Mesenchymal stem cell (in vitro differentiated cells and primary cell): ENCODE data around the gene GTF2I.
"Not testable (repeated sequence)": the region's sequence is repeated elsewhere in the genome, so short reads cannot be mapped to it uniquely, and the experiment has no call there.

Source experiments
- DNase-seq: peaks from one replicate; pipeline ENCODE4 v3.0.0-alpha.2; 2013
- H2AFZ ChIP-seq: one replicate; pipeline ENCODE4 v1.6.1; 2013; ENCODE audit warnings: low read depth, mild to moderate bottlenecking, control low read depth, inconsistent platforms, low read length, moderate library complexity
- H2AK5ac ChIP-seq: 2 replicates; pipeline ENCODE4 v1.6.1; 2013; ENCODE audit warnings: low read length, moderate library complexity, mild to moderate bottlenecking, inconsistent platforms; ENCODE audit not compliant: severe bottlenecking
- H2BK120ac ChIP-seq: one replicate; pipeline ENCODE4 v1.6.1; 2013; ENCODE audit warnings: low read depth, mild to moderate bottlenecking, inconsistent platforms, low read length, moderate library complexity
- H2BK12ac ChIP-seq, 2 experiments: one replicate each; pipeline ENCODE4 v1.6.1; 2013; ENCODE audit warnings: inconsistent platforms in 2 of 2, low read length in 2 of 2, mild to moderate bottlenecking in 2 of 2, moderate library complexity in 2 of 2, control low read depth in 1 of 2
- H2BK15ac ChIP-seq: one replicate; pipeline ENCODE4 v1.6.1; 2013; ENCODE audit warnings: mild to moderate bottlenecking, low read depth, inconsistent platforms; ENCODE audit not compliant: poor library complexity, severe bottlenecking
- H2BK5ac ChIP-seq: 2 replicates; pipeline ENCODE4 v1.6.1; 2013; ENCODE audit warnings: low read depth, mild to moderate bottlenecking, low read length, control low read depth, inconsistent platforms; ENCODE audit not compliant: poor library complexity, severe bottlenecking
- H3K14ac ChIP-seq, 2 experiments: one replicate each; pipeline ENCODE4 v1.6.1; 2013; ENCODE audit warnings: inconsistent platforms in 2 of 2, low read length in 2 of 2, control low read depth in 1 of 2, mild to moderate bottlenecking in 1 of 2, moderate library complexity in 1 of 2
- H3K18ac ChIP-seq, 2 experiments: one replicate each; pipeline ENCODE4 v1.6.1; 2013; ENCODE audit warnings: inconsistent platforms in 2 of 2, low read length in 2 of 2, control low read depth in 1 of 2, low read depth in 1 of 2, mild to moderate bottlenecking in 1 of 2
- H3K23ac ChIP-seq, 2 experiments: one replicate each; pipeline ENCODE4 v1.6.1; 2013; ENCODE audit warnings: inconsistent platforms in 2 of 2, low read length in 2 of 2, mild to moderate bottlenecking in 2 of 2, moderate library complexity in 2 of 2, control low read depth in 1 of 2
- H3K27ac ChIP-seq: 2 replicates; pipeline ENCODE4 v1.5.1; 2013; ENCODE audit warnings: mild to moderate bottlenecking, moderate library complexity, low read length, control low read depth, inconsistent platforms; ENCODE audit not compliant: poor library complexity, severe bottlenecking
- H3K27me3 ChIP-seq, 2 experiments: 2 replicates each; pipeline versions ENCODE4 v1.6.1 to v1.7.0; 2013; ENCODE audit warnings: low read length in 2 of 2, mild to moderate bottlenecking in 2 of 2, moderate library complexity in 2 of 2, control low read depth in 1 of 2, inconsistent platforms in 1 of 2; ENCODE audit not compliant: control insufficient read depth in 1 of 2, insufficient read depth in 1 of 2
- H3K36me3 ChIP-seq, 2 experiments: 2 replicates each; pipeline versions ENCODE4 v1.6.1 to v1.7.0; 2013; ENCODE audit warnings: low read length in 2 of 2, control low read depth in 1 of 2, inconsistent platforms in 1 of 2, low read depth in 1 of 2, mild to moderate bottlenecking in 1 of 2; ENCODE audit not compliant: insufficient read depth in 2 of 2, control insufficient read depth in 1 of 2
- H3K4ac ChIP-seq, 2 experiments: one replicate each; pipeline ENCODE4 v1.6.1; 2013; ENCODE audit warnings: inconsistent platforms in 2 of 2, low read length in 2 of 2, mild to moderate bottlenecking in 2 of 2, moderate library complexity in 2 of 2, control low read depth in 1 of 2, low read depth in 1 of 2
- H3K4me1 ChIP-seq: 2 replicates; pipeline ENCODE4 v1.6.1; 2013; ENCODE audit warnings: low read depth, low read length, control low read depth; ENCODE audit not compliant: control insufficient read depth, insufficient read depth
- H3K4me2 ChIP-seq: 2 replicates; pipeline ENCODE4 v1.6.1; 2013; ENCODE audit warnings: low read length, mild to moderate bottlenecking, inconsistent platforms; ENCODE audit not compliant: poor library complexity, severe bottlenecking
- H3K4me3 ChIP-seq, 2 experiments: 2 replicates each; pipeline versions ENCODE4 v1.5.1 to v1.7.0; 2013; ENCODE audit warnings: low read length in 2 of 2, mild to moderate bottlenecking in 2 of 2, control low read depth in 1 of 2, low read depth in 1 of 2; ENCODE audit not compliant: insufficient read depth in 1 of 2
- H3K79me1 ChIP-seq: replicated peaks from 2 replicates; pipeline ENCODE4 v1.6.1; 2013; ENCODE audit warnings: mild to moderate bottlenecking, control low read depth, low read length, inconsistent platforms; ENCODE audit not compliant: poor library complexity, severe bottlenecking
- H3K9ac ChIP-seq: 2 replicates; pipeline ENCODE4 v1.7.0; 2013; ENCODE audit warnings: mild to moderate bottlenecking, low read length, moderate library complexity
- H3K9me3 ChIP-seq: 2 replicates; pipeline ENCODE4 v1.7.0; 2013; ENCODE audit warnings: mild to moderate bottlenecking, low read length; ENCODE audit not compliant: control insufficient read depth
- H4K8ac ChIP-seq: one replicate; pipeline ENCODE4 v1.6.1; 2013; ENCODE audit warnings: inconsistent platforms, mild to moderate bottlenecking, low read length, moderate library complexity
- H4K91ac ChIP-seq: one replicate; pipeline ENCODE4 v1.6.1; 2013; ENCODE audit warnings: mild to moderate bottlenecking, low read length, inconsistent platforms
- WGBS: methylation state at CpG from one replicate; pipeline ENCODE4 v1.1.7; 2013; ENCODE audit warnings: mixed read lengths; 5-methylcytosine and 5-hydroxymethylcytosine counted together

Gene GTF2I

GRCh38 chr7:74730186-74730585 is 72.7 kb downstream of the GTF2I start:
- not testable (repeated sequence) for H2AK5ac ChIP-seq, H2AFZ ChIP-seq, H3K27me3 ChIP-seq, H3K14ac ChIP-seq, H2BK5ac ChIP-seq, H3K27ac ChIP-seq, H3K4me2 ChIP-seq, H3K9me3 ChIP-seq, H3K4me1 ChIP-seq, H3K23ac ChIP-seq, DNase-seq, H4K91ac ChIP-seq, H3K9ac ChIP-seq, H3K4ac ChIP-seq, H2BK12ac ChIP-seq, H3K18ac ChIP-seq, H3K4me3 ChIP-seq, H2BK120ac ChIP-seq, H4K8ac ChIP-seq, H2BK15ac ChIP-seq, H3K79me1 ChIP-seq
- WGBS = no CpG with 5 or more reads among the region's 5 CpGs
- H3K36me3 ChIP-seq = peaks cover 8 to 16% of the 10 kb centered on the region in 2 experiments

GRCh38 chr7:74739974-74740703 is 82.6 kb downstream of the GTF2I start:
- H4K91ac ChIP-seq, DNase-seq: not testable (repeated sequence)
- no CpG with 5 or more reads among the region's 14 CpGs for WGBS

GRCh38 chr7:74743936-74744557 is 86.5 kb downstream of the GTF2I start:
- not testable (repeated sequence) for H3K9ac ChIP-seq, H3K23ac ChIP-seq, H3K18ac ChIP-seq, H2AK5ac ChIP-seq, H2AFZ ChIP-seq, H4K91ac ChIP-seq, H2BK5ac ChIP-seq, H3K4ac ChIP-seq, H3K14ac ChIP-seq, H2BK12ac ChIP-seq, H3K4me3 ChIP-seq, H3K4me2 ChIP-seq, H3K27me3 ChIP-seq, H3K36me3 ChIP-seq, H2BK120ac ChIP-seq, H3K79me1 ChIP-seq, H4K8ac ChIP-seq, DNase-seq, H2BK15ac ChIP-seq, H3K4me1 ChIP-seq, H3K9me3 ChIP-seq, H3K27ac ChIP-seq
- WGBS = no CpG with 5 or more reads among the region's 9 CpGs

More at GRCh38 chr7:74739974-74740703, 82.6 kb downstream of the GTF2I start:
- not testable (repeated sequence) for H2AFZ ChIP-seq, H3K79me1 ChIP-seq, H3K27me3 ChIP-seq, H3K4me1 ChIP-seq, H3K9me3 ChIP-seq, H4K8ac ChIP-seq, H3K23ac ChIP-seq, H3K4me3 ChIP-seq, H2AK5ac ChIP-seq, H3K9ac ChIP-seq, H3K4me2 ChIP-seq, H2BK120ac ChIP-seq, H3K27ac ChIP-seq, H2BK15ac ChIP-seq, H3K36me3 ChIP-seq, H3K18ac ChIP-seq, H3K14ac ChIP-seq, H3K4ac ChIP-seq, H2BK12ac ChIP-seq, H2BK5ac ChIP-seq

DNA sequence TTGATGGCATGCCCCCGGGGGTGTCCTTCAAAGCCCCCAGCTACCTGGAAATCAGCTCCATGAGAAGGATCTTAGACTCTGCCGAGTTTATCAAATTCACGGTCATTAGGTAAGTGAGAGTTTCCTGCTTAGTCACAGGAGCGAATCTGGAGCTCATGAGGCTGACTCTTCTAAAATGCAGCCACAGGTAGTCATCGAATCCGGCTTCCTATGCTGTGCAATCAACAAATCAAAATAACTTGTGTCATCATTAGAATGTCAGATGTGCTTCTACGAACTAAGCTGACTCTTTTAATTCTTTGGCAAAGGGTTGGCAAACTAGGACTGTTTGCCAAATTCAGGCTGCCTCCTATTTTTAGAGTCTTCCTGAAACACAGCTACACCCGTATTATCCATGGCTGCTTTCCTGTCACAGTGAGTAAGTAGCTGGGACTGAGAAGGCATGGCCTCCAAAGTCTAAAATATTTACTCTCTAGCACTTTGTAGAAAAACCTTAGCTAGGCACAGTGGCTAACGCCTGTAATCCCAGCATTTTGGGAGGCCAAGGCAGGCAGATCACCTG is 96.5 kb downstream of the GTF2I start:
- H2BK12ac ChIP-seq, H3K27me3 ChIP-seq, H3K14ac ChIP-seq, H3K18ac ChIP-seq, H2AK5ac ChIP-seq, H3K36me3 ChIP-seq, H3K79me1 ChIP-seq, H2BK120ac ChIP-seq, H3K9me3 ChIP-seq, H3K4me3 ChIP-seq, H2BK15ac ChIP-seq, DNase-seq, H2BK5ac ChIP-seq, H3K27ac ChIP-seq, H2AFZ ChIP-seq, H3K23ac ChIP-seq, H3K4me1 ChIP-seq, H4K8ac ChIP-seq, H3K4me2 ChIP-seq, H3K9ac ChIP-seq, H3K4ac ChIP-seq, H4K91ac ChIP-seq: not testable (repeated sequence)
- no CpG with 5 or more reads among the region's 9 CpGs for WGBS
